Natural killer cell treated with Interleukin-12 subunit alpha and Interleukin-12 subunit beta and Interleukin-15 and Interleukin-18, amount 100 ng/mL, for 72 hours (primary cell): ENCODE results near the gene KDM3B. TPM values are rescaled to one million over a fixed set of nuclear protein-coding genes. Genes with fewer than 3 reads are reported as not detected.
"Not testable (repeated sequence)": the region's sequence is repeated elsewhere in the genome, so short reads cannot be mapped to it uniquely, and the experiment has no call there.

ENCODE experiments used
- ATAC-seq, 2 donors: fragments of 150-1000 bp; cut with Tn5 transposase in 1 of 2; sonication (Bioruptor Pico), chemical (Tn5 transposase) in 1 of 2; 2 replicates each; pipeline ENCODE4 v1.10.0; 2021
- DNase-seq: peaks from one replicate; pipeline ENCODE4 v3.0.0; 2022; ENCODE audit warnings: low spot score
- H3K27ac Mint-ChIP-seq, 2 donors: 1 replicate in 1 of 2; 2 replicates in 1 of 2; pipeline ENCODE4 v1.8.0; 2022; ENCODE audit warnings: mixed read lengths in 2 of 2, mild to moderate bottlenecking in 1 of 2, moderate library complexity in 1 of 2
- H3K27me3 Mint-ChIP-seq, 2 donors: 1 replicate in 1 of 2; 2 replicates in 1 of 2; pipeline ENCODE4 v1.8.0; 2022; ENCODE audit warnings: mixed read lengths in 2 of 2
- H3K36me3 Mint-ChIP-seq: one replicate; pipeline ENCODE4 v1.8.0; 2022; ENCODE audit warnings: mixed read lengths
- H3K4me1 Mint-ChIP-seq, 2 donors: 1 replicate in 1 of 2; 2 replicates in 1 of 2; pipeline ENCODE4 v1.8.0; 2022; ENCODE audit warnings: low read depth in 2 of 2, mixed read lengths in 2 of 2, mild to moderate bottlenecking in 1 of 2
- H3K4me3 Mint-ChIP-seq: one replicate; pipeline ENCODE4 v1.8.0; 2022; ENCODE audit warnings: mixed read lengths
- H3K9me3 Mint-ChIP-seq: 2 replicates; pipeline ENCODE4 v1.8.0; 2022; ENCODE audit warnings: mixed read lengths
- total RNA-seq, 2 donors: library from RNA; stranded (reverse); gene quantifications; one replicate each; pipeline ENCODE4 v1.2.3, GENCODE V29; 2022

The KDM3B gene
- total RNA-seq, 2 donors from 2014 or later, result 58.6 to 61.7 TPM

DNA sequence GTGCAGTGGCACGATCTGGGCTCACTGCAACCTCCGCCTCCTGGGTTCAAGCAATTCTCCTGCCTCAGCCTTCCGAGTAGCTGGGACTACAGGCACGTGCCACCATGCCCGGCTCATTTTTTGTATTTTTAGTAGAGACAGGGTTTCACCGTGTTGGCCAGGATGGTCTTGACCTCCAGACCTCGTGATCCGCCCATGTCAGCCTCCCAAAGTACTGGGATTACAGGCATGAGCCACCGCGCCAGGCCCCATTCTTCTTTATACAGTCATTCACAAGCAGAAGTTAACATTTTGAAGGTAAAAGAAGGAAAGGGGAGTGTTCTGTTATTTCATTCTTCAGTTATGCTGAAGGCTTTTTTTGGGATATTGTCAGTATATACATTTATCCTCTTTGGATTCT is 37.4 kb downstream of the KDM3B start:
- not testable (repeated sequence) for H3K27me3 Mint-ChIP-seq, H3K4me3 Mint-ChIP-seq, H3K9me3 Mint-ChIP-seq, H3K27ac Mint-ChIP-seq, ATAC-seq, H3K4me1 Mint-ChIP-seq, DNase-seq
- H3K36me3 Mint-ChIP-seq, result peaks cover 23% of the 10 kb centered on the region

- peaks cover 24% of the 10 kb centered on the region for H3K36me3 Mint-ChIP-seq
- ATAC-seq, result no peak
- H3K27me3 Mint-ChIP-seq, result no peaks in the 10 kb centered on the region
- no peak for DNase-seq
- H3K9me3 Mint-ChIP-seq, result no peaks in the 10 kb centered on the region
- H3K27ac Mint-ChIP-seq, result no peak overlapping the region
- H3K4me3 Mint-ChIP-seq, result no peak overlapping the region
- no peaks in the 10 kb centered on the region for H3K4me1 Mint-ChIP-seq
These were observed 39.4 kb downstream of the KDM3B start for GRCh38 chr5:138391859-138392386.

- DNase-seq, result no peak
- no peaks in the 10 kb centered on the region for H3K27me3 Mint-ChIP-seq
- H3K9me3 Mint-ChIP-seq, result no peaks in the 10 kb centered on the region
- peaks cover 4 to 5% of the 10 kb centered on the region in 2 donors for H3K4me1 Mint-ChIP-seq
- no peak overlapping the region for H3K4me3 Mint-ChIP-seq
- no peak overlapping the region for H3K27ac Mint-ChIP-seq
- H3K36me3 Mint-ChIP-seq, result peaks cover 14% of the 10 kb centered on the region
- peak; percentile 59 to 68 for ATAC-seq
These were observed 50.2 kb downstream of the KDM3B start for GRCh38 chr5:138402640-138403039.

DNA sequence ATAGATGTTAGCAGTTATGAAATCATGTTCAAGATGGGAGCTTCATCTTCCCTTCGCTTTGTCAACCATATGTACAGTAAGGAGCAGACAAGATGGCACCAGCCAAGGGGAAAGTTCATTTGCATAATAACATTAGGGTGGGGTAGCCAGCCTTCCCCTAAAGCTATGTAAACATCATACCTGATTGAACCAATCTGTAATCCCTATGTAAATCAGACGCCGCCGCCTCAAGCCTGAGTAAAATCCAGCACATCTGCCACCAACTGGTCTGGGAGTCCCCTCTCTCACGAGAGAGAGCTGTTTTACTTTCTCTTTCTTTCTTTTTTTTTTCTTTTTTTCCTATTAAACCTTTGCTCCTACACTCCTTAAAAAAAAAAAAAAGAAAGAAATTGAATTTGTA is 55.5 kb downstream of the KDM3B start:
- Mint-ChIP-seq H3K9me3 (no peaks in the 10 kb centered on the region), H3K4me3 (peak overlapping the region; percentile 38), H3K27me3 (no peaks in the 10 kb centered on the region), H3K27ac (peak overlapping the region; percentile 34 to 86), H3K36me3 (peaks cover 12% of the 10 kb centered on the region), H3K4me1 (peaks cover 12 to 13% of the 10 kb centered on the region in 2 donors)
- DNase-seq (no peak), ATAC-seq (peak; percentile 77 to 87)

DNA sequence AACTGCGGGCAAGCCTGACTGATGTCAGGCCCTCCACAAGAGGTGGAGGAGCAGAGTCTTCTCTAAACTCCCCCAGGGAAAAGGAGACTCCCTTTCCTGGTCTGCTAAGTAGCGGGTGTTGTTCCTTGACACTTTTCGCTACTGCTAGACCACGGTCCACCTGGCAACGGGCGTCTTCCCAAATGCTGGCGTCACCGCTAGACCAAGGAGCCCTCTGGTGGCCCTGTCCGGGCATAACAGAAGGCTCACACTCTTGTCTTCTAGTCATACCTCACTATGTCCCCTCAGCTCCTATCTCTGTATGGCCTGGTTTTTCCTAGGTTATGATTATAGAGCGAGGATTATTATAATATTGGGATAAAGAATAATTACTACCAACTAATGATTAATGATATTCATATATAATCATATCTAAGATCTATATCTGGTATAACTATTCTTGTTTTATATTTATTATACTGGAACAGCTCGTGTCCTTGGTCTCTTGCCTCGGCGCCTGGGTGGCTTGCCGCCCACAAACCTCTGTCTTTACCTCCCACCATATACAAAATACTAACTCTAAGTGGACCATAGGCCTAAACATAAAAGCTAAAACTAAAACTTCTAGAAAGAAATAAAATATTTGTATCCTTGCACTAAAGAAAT is 58.6 kb downstream of the KDM3B start:
- H3K36me3 Mint-ChIP-seq, result peaks cover 12% of the 10 kb centered on the region
- not testable (repeated sequence) for H3K4me3 Mint-ChIP-seq, H3K27me3 Mint-ChIP-seq, H3K9me3 Mint-ChIP-seq, ATAC-seq, DNase-seq, H3K27ac Mint-ChIP-seq
- peaks cover 12 to 13% of the 10 kb centered on the region in 2 donors for H3K4me1 Mint-ChIP-seq

GRCh38 chr5:138418444-138418843 is 66.0 kb downstream of the KDM3B start:
- H3K4me3 Mint-ChIP-seq, result no peak overlapping the region
- H3K4me1 Mint-ChIP-seq, result no peaks in the 10 kb centered on the region
- ATAC-seq (no peak), DNase-seq (no peak)
- peaks cover 22% of the 10 kb centered on the region for H3K36me3 Mint-ChIP-seq
- H3K27ac Mint-ChIP-seq, result no peak overlapping the region
- H3K9me3 Mint-ChIP-seq, result no peaks in the 10 kb centered on the region
- H3K27me3 Mint-ChIP-seq, result no peaks in the 10 kb centered on the region

DNA sequence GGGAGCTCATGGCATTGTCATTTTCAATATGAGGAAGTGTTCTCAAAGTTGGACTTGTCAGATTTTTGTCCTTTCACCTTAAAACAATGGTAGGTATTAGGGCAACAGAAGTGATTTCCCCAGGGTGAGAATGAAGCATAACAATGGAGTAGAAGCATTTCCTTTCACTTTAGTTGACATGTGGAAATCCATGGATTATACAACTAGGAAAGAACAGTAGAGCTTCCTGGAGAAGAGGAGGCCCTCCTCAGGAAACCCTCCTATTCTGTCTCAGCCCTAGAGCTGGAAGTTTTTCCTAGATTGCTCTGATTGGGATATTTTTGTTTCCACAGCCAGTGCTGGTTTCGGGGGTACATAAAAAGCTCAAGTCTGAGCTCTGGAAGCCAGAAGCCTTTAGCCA is 72.6 kb downstream of the KDM3B start:
- Mint-ChIP-seq H3K9me3 (no peaks in the 10 kb centered on the region), H3K36me3 (peaks cover 50% of the 10 kb centered on the region), H3K27ac (no peak overlapping the region), H3K4me1 (no peaks in the 10 kb centered on the region), H3K27me3 (no peaks in the 10 kb centered on the region), H3K4me3 (no peak overlapping the region)
- DNase-seq (no peak), ATAC-seq (no peak)

DNA sequence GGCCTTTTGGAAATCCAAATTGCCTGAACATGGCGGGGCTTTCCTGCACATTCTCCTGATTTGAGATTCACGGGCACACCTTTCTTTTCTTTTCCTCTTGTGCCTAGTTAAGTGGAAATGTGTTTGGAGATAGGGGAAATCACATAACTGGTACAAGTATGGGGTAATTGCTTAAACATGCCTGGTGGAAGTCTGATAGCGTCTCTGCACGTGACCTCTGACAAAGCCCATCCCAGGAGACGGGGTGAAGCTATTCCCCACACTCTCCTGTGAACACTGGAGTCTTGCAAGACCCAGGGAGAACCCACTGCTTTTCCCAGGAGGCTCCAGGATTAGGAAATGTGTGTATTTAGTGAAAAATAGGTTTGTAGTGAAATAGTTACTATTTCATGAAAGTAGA is 83.5 kb downstream of the KDM3B start:
- Mint-ChIP-seq H3K4me1 (peaks cover 11 to 23% of the 10 kb centered on the region in 2 donors), H3K9me3 (no peaks in the 10 kb centered on the region), H3K36me3 (peaks cover 6% of the 10 kb centered on the region), H3K27ac (no peak overlapping the region), H3K4me3 (no peak overlapping the region), H3K27me3 (no peaks in the 10 kb centered on the region)
- ATAC-seq, result no peak
- DNase-seq, result no peak

GRCh38 chr5:138438003-138438723 is 85.7 kb downstream of the KDM3B start:
- H3K27ac Mint-ChIP-seq, result no peak overlapping the region
- H3K27me3 Mint-ChIP-seq, result no peaks in the 10 kb centered on the region
- H3K36me3 Mint-ChIP-seq, result peaks cover 6% of the 10 kb centered on the region
- peaks cover 11 to 23% of the 10 kb centered on the region in 2 donors for H3K4me1 Mint-ChIP-seq
- H3K9me3 Mint-ChIP-seq, result no peaks in the 10 kb centered on the region
- DNase-seq, result no peak
- no peak for ATAC-seq
- peak overlapping the region; percentile 74 for H3K4me3 Mint-ChIP-seq

- H3K4me1 Mint-ChIP-seq, result peaks cover 11 to 23% of the 10 kb centered on the region in 2 donors
- DNase-seq (peak; percentile 74), ATAC-seq (peak; percentile 86 to 90)
- H3K9me3 Mint-ChIP-seq, result no peaks in the 10 kb centered on the region
- H3K36me3 Mint-ChIP-seq, result peaks cover 6% of the 10 kb centered on the region
- H3K27me3 Mint-ChIP-seq, result no peaks in the 10 kb centered on the region
- H3K27ac Mint-ChIP-seq, result no peak within 1 kb of the TSS
- peak within 1 kb of the TSS; percentile 74 for H3K4me3 Mint-ChIP-seq
These were observed 86.4 kb downstream of the KDM3B start, which contains the start of gene REEP2 for GRCh38 chr5:138438724-138439476. Gene REEP2 (plus strand): TSS chr5:138439057. CDS start chr5:138439209, 152 bp downstream.

- no peak for DNase-seq
- no peak overlapping the region for H3K27ac Mint-ChIP-seq
- H3K9me3 Mint-ChIP-seq, result no peaks in the 10 kb centered on the region
These were observed 87.1 kb downstream of the KDM3B start for GRCh38 chr5:138439477-138440158.

GRCh38 chr5:138440159-138441073 is 87.9 kb downstream of the KDM3B start:
- no peak overlapping the region for H3K27ac Mint-ChIP-seq
- DNase-seq, result no peak
- H3K9me3 Mint-ChIP-seq, result no peaks in the 10 kb centered on the region
- peak overlapping the region; percentile 53 for H3K4me3 Mint-ChIP-seq
- no peaks in the 10 kb centered on the region for H3K27me3 Mint-ChIP-seq
- ATAC-seq, result no peak
- no peaks in the 10 kb centered on the region for H3K36me3 Mint-ChIP-seq
- H3K4me1 Mint-ChIP-seq, result peaks cover 11 to 23% of the 10 kb centered on the region in 2 donors

More at GRCh38 chr5:138439477-138440158, 87.1 kb downstream of the KDM3B start:
- no peaks in the 10 kb centered on the region for H3K27me3 Mint-ChIP-seq
- ATAC-seq, result no peak
- H3K4me1 Mint-ChIP-seq, result peaks cover 11 to 23% of the 10 kb centered on the region in 2 donors
- H3K36me3 Mint-ChIP-seq, result peaks cover 6% of the 10 kb centered on the region
- H3K4me3 Mint-ChIP-seq, result peak overlapping the region; percentile 53
